Measurements from ENCODE around the gene PTTG1.

The PTTG1 gene

GRCh38 chr5:160384681-160385080 is 37.0 kb upstream of the PTTG1 start:
- Histone ChIP-seq H3F3A (ENCODE audit: low read depth) (no peaks in the 10 kb centered on the region), H3K9me2 (replicated peaks; ENCODE audit: low read depth, low read length) (no peaks in the 10 kb centered on the region), H2AFZ (ENCODE audit: low read length) (no peak overlapping the region), H3K4me1 (ENCODE audit: insufficient read depth, low read length, poor library complexity, severe bottlenecking) (no peaks in the 10 kb centered on the region), H3K27me3 (ENCODE audit: insufficient read depth, low read length, poor library complexity, severe bottlenecking) (no peaks in the 10 kb centered on the region), H3K9ac (ENCODE audit: low read depth, low read length, poor library complexity, severe bottlenecking) (no peak overlapping the region), H3K9me3 (ENCODE audit: insufficient read depth, low read depth, low read length) (no peaks in the 10 kb centered on the region), H3K36me3 (ENCODE audit: insufficient read depth, low read length) (no peaks in the 10 kb centered on the region), H3K4me3 (ENCODE audit: low read length, poor library complexity, severe bottlenecking) (no peak overlapping the region), H4K20me1 (ENCODE audit: insufficient read depth, low read length, poor library complexity, severe bottlenecking) (no peaks in the 10 kb centered on the region), H3K79me2 (ENCODE audit: insufficient read depth, low read length) (no peaks in the 10 kb centered on the region), H3K4me2 (ENCODE audit: low read depth, low read length, poor library complexity, severe bottlenecking) (no peak overlapping the region)
- TF ChIP-seq EZH2phosphoT487 (IDR thresholded peaks at IDR 0.05; ENCODE audit: borderline replicate concordance) (no peak), CTCF (conservative IDR thresholded peaks at IDR 0.05; ENCODE audit: low read length) (no peak)

DNA sequence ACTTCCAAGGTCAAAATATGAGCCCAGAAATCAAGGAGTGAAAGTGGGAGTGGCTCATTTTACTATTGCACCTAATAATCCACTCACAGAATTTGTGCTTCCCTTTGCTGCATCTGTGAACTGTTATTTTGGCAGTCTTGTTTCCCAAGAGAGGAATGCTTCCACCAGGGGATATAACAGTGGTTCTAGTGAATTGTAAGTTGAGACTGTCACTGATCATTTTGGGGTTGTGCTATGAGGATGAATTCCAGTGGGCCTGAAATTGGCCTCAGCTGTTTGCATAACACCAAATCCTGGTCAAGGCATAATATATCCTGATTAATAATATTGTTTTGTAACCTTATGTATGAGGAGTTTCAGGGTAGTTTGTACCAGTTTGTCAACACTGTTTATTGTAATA is 36.2 kb upstream of the PTTG1 start:
- Histone ChIP-seq H3K36me3 (ENCODE audit: insufficient read depth, low read length) (no peaks in the 10 kb centered on the region), H3K4me1 (ENCODE audit: insufficient read depth, low read length, poor library complexity, severe bottlenecking) (no peaks in the 10 kb centered on the region), H3K4me3 (ENCODE audit: low read length, poor library complexity, severe bottlenecking) (no peak overlapping the region), H3K9me3 (ENCODE audit: insufficient read depth, low read depth, low read length) (no peaks in the 10 kb centered on the region), H3K79me2 (ENCODE audit: insufficient read depth, low read length) (no peaks in the 10 kb centered on the region), H3K4me2 (ENCODE audit: low read depth, low read length, poor library complexity, severe bottlenecking) (no peak overlapping the region), H3K27me3 (ENCODE audit: insufficient read depth, low read length, poor library complexity, severe bottlenecking) (no peaks in the 10 kb centered on the region), H3K9ac (ENCODE audit: low read depth, low read length, poor library complexity, severe bottlenecking) (no peak overlapping the region), H4K20me1 (ENCODE audit: insufficient read depth, low read length, poor library complexity, severe bottlenecking) (no peaks in the 10 kb centered on the region), H2AFZ (ENCODE audit: low read length) (no peak overlapping the region), H3F3A (ENCODE audit: low read depth) (no peaks in the 10 kb centered on the region), H3K9me2 (replicated peaks; ENCODE audit: low read depth, low read length) (no peaks in the 10 kb centered on the region)
- TF ChIP-seq CTCF (conservative IDR thresholded peaks at IDR 0.05; ENCODE audit: low read length) (no peak), EZH2phosphoT487 (IDR thresholded peaks at IDR 0.05; ENCODE audit: borderline replicate concordance) (no peak)

DNA sequence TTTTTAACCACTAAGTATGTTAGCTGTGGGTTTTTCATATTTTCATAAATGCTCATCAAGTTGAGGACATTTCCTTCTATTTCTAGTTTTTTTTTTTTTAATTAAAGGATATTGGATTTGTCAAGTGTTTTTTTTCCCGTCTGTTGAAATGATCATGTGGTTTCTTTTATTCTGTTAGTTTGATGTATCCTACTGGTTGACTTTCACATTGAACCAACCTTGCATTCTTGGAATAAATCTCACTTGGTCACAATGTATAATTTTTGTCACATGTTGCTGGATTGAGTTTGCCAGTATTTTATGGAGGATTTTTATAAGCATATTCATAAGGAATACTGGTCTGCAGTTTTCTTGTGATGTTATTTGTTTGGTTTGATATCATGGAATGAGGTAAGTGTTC is 34.2 kb upstream of the PTTG1 start:
- H3K79me2 ChIP-seq (ENCODE audit: insufficient read depth, low read length) = no peaks in the 10 kb centered on the region
- no peaks in the 10 kb centered on the region for H3K9me2 ChIP-seq (replicated peaks; ENCODE audit: low read depth, low read length)
- H4K20me1 ChIP-seq (ENCODE audit: insufficient read depth, low read length, poor library complexity, severe bottlenecking) = no peaks in the 10 kb centered on the region
- H3K27me3 ChIP-seq (ENCODE audit: insufficient read depth, low read length, poor library complexity, severe bottlenecking) = no peaks in the 10 kb centered on the region
- no peaks in the 10 kb centered on the region for H3F3A ChIP-seq (ENCODE audit: low read depth)
- H3K4me3 ChIP-seq (ENCODE audit: low read length, poor library complexity, severe bottlenecking) = no peak overlapping the region
- H3K9ac ChIP-seq (ENCODE audit: low read depth, low read length, poor library complexity, severe bottlenecking) = no peak overlapping the region
- no peak for TF ChIP-seq CTCF (conservative IDR thresholded peaks at IDR 0.05; ENCODE audit: low read length)
- no peak for TF ChIP-seq EZH2phosphoT487 (IDR thresholded peaks at IDR 0.05; ENCODE audit: borderline replicate concordance)
- no peak overlapping the region for H3K4me2 ChIP-seq (ENCODE audit: low read depth, low read length, poor library complexity, severe bottlenecking)
- H3K9me3 ChIP-seq (ENCODE audit: insufficient read depth, low read depth, low read length) = no peaks in the 10 kb centered on the region
- H3K4me1 ChIP-seq (ENCODE audit: insufficient read depth, low read length, poor library complexity, severe bottlenecking) = no peaks in the 10 kb centered on the region
- H2AFZ ChIP-seq (ENCODE audit: low read length) = no peak overlapping the region
- H3K36me3 ChIP-seq (ENCODE audit: insufficient read depth, low read length) = no peaks in the 10 kb centered on the region
